Sigmoid colon (tissue), 7 donors: ENCODE data around the gene HIF3A. TPM values are rescaled to one million over a fixed set of nuclear protein-coding genes. Genes with fewer than 3 reads are reported as not detected.

ENCODE experiments used
- DNase-seq: peaks from one replicate; pipeline ENCODE4 v3.0.0-alpha.2; 2019
- H3K27ac ChIP-seq, 4 donors: fragments of 200-600 bp; sonication (generic); one replicate each; pipeline ENCODE4 v1.5.1; 2016 to 2019; ENCODE audit warnings: mild to moderate bottlenecking in 1 of 4
- H3K27me3 ChIP-seq, 3 donors: fragments of 200-600 bp; sonication (generic); one replicate each; pipeline ENCODE4 v1.5.1; 2019; ENCODE audit warnings: mild to moderate bottlenecking in 1 of 3
- H3K36me3 ChIP-seq, 4 donors: fragments of 200-600 bp; sonication (generic); one replicate each; pipeline ENCODE4 v1.5.1; 2016 to 2019
- H3K4me1 ChIP-seq, 4 donors: fragments of 200-600 bp; sonication (generic); one replicate each; pipeline ENCODE4 v1.5.1; 2017 to 2019
- H3K4me3 ChIP-seq, 4 donors: fragments of 200-600 bp; sonication (generic); one replicate each; pipeline ENCODE4 v1.5.1; 2017 to 2019; ENCODE audit warnings: mild to moderate bottlenecking in 2 of 4, moderate library complexity in 1 of 4
- H3K9me3 ChIP-seq, 4 donors: fragments of 200-600 bp in 3 of 4; sonication (generic) in 3 of 4; one replicate each; pipeline versions ENCODE4 v1.5.1 to v1.6.1; 2013 to 2019
- CTCF ChIP-seq, 4 experiments: fragments of 450-650 bp in 3 of 4; fragments of 200-600 bp in 1 of 4; IDR thresholded peaks; one replicate each; pipeline ENCODE4 v1.5.1; 2016 to 2019; ENCODE audit warnings: antibody characterized with exemption in 4 of 4, mild to moderate bottlenecking in 3 of 4, moderate library complexity in 2 of 4
- EP300 ChIP-seq, 4 donors: sonication (generic); formaldehyde crosslinking; IDR thresholded peaks; one replicate each; pipeline ENCODE4 v1.6.1; 2017; ENCODE audit warnings: antibody characterized with exemption in 4 of 4
- POLR2A ChIP-seq, 2 donors: fragments of 450-650 bp; IDR thresholded peaks; one replicate each; pipeline ENCODE4 v1.6.1; 2016; ENCODE audit warnings: antibody characterized with exemption in 2 of 2, mild to moderate bottlenecking in 2 of 2, moderate library complexity in 2 of 2
- POLR2AphosphoS5 ChIP-seq, 4 donors: sonication (generic); formaldehyde crosslinking; IDR thresholded peaks; one replicate each; pipeline ENCODE4 v1.6.1; 2017; ENCODE audit warnings: antibody characterized with exemption in 4 of 4
- WGBS, 2 donors: extraction: QIAGEN DNeasy Blood & Tissue Kit; methylation state at CpG; one replicate each; pipeline ENCODE4 v1.1.7; 2013; 5-methylcytosine and 5-hydroxymethylcytosine counted together
- intact Hi-C: fragments of 100-400 bp; cut with DNase I; formaldehyde crosslinking; loops from one replicate; pipeline ENCODE4 v1.15.1; 2023
- polyA plus RNA-seq, 3 donors: library from polyadenylated mRNA; stranded (reverse); fragments of 200-250 nt; gene quantifications; one replicate each; pipeline ENCODE4 v1.2.3, GENCODE V29; 2013
- total RNA-seq, 4 donors: library from RNA; depleted of rRNA; stranded (reverse); fragments of >200 nt; gene quantifications; one replicate each; pipeline ENCODE4 v1.1.0, GENCODE V29; 2016
- donor health status: healthy with polysubstance abuse.
- donor health status: Bipolar disorder and iron deficiency.
- donor health status: healthy.

The HIF3A gene
- total and polyA plus RNA-seq, 7 donors, result 1.8 to 310 (median 63.0) TPM

GRCh38 chr19:46386151-46386550 lies 89.3 kb downstream of the HIF3A start:
- Histone ChIP-seq H3K4me3 (no peak overlapping the region), H3K27me3 (no peaks in the 10 kb centered on the region), H3K4me1 (peaks cover 0 to 9% (median 0%) of the 10 kb centered on the region in 4 donors), H3K36me3 (peaks cover 41 to 92% (median 72%) of the 10 kb centered on the region in 4 donors), H3K27ac (no peak overlapping the region), H3K9me3 (no peaks in the 10 kb centered on the region)
- DNase-seq, result peak; percentile 45
- intact Hi-C loops, result no loop called here
- TF ChIP-seq CTCF (IDR thresholded peaks at IDR 0.05), result no peak
- TF ChIP-seq POLR2A (IDR thresholded peaks at IDR 0.05), result no peak
- no peak for TF ChIP-seq EP300 (IDR thresholded peaks at IDR 0.05)
- TF ChIP-seq POLR2AphosphoS5 (IDR thresholded peaks at IDR 0.05), result no peak
- WGBS, 2 donors, result 94% methylated on average over 10 of the region's 10 CpGs

GRCh38 chr19:46386996-46387712 lies 90.3 kb downstream of the HIF3A start:
- Histone ChIP-seq H3K27me3 (no peaks in the 10 kb centered on the region), H3K27ac (no peak overlapping the region), H3K4me1 (peaks cover 0 to 2% (median under 1%) of the 10 kb centered on the region in 4 donors), H3K36me3 (peaks cover 45 to 87% (median 76%) of the 10 kb centered on the region in 4 donors), H3K4me3 (no peak overlapping the region), H3K9me3 (no peaks in the 10 kb centered on the region)
- intact Hi-C loops, result no loop called here
- 95 to 96% methylated on average over 30 of the region's 30 CpGs for WGBS, 2 donors
- no peak for TF ChIP-seq POLR2A (IDR thresholded peaks at IDR 0.05)
- TF ChIP-seq CTCF (IDR thresholded peaks at IDR 0.05), result no peak
- no peak for TF ChIP-seq EP300 (IDR thresholded peaks at IDR 0.05)
- no peak for TF ChIP-seq POLR2AphosphoS5 (IDR thresholded peaks at IDR 0.05)
- peak; percentile 25 for DNase-seq

GRCh38 chr19:46387713-46388130 lies 90.9 kb downstream of the HIF3A start:
- no peak overlapping the region for H3K27ac ChIP-seq
- WGBS, 2 donors, result 96% methylated on average over 10 of the region's 10 CpGs
- peaks cover 45 to 81% (median 73%) of the 10 kb centered on the region in 4 donors for H3K36me3 ChIP-seq
- peak; percentile 50 for DNase-seq
- TF ChIP-seq POLR2AphosphoS5 (IDR thresholded peaks at IDR 0.05), result no peak
- TF ChIP-seq CTCF (IDR thresholded peaks at IDR 0.05), result no peak
- no peak for TF ChIP-seq EP300 (IDR thresholded peaks at IDR 0.05)
- no peak for TF ChIP-seq POLR2A (IDR thresholded peaks at IDR 0.05)
- H3K27me3 ChIP-seq, result no peaks in the 10 kb centered on the region
- H3K9me3 ChIP-seq, result no peaks in the 10 kb centered on the region
- intact Hi-C loops, result no loop called here
- H3K4me1 ChIP-seq, result peaks cover 0 to 6% (median 0%) of the 10 kb centered on the region in 4 donors
- no peak overlapping the region for H3K4me3 ChIP-seq

- H3K27me3 ChIP-seq, result no peaks in the 10 kb centered on the region
- TF ChIP-seq EP300 (IDR thresholded peaks at IDR 0.05) (no peak), CTCF (IDR thresholded peaks at IDR 0.05) (no peak), POLR2A (IDR thresholded peaks at IDR 0.05) (no peak), POLR2AphosphoS5 (IDR thresholded peaks at IDR 0.05) (no peak)
- H3K36me3 ChIP-seq, result peaks cover 45 to 75% (median 67%) of the 10 kb centered on the region in 4 donors
- H3K27ac ChIP-seq, result no peak overlapping the region
- intact Hi-C loops, result no loop called here
- H3K9me3 ChIP-seq, result no peaks in the 10 kb centered on the region
- H3K4me3 ChIP-seq, result no peak overlapping the region
- H3K4me1 ChIP-seq, result peaks cover 0 to 6% (median 0%) of the 10 kb centered on the region in 4 donors
- WGBS, 2 donors, result 93 to 94% methylated on average over 25 of the region's 25 CpGs
- DNase-seq, result peak; percentile 56
Observed at GRCh38 chr19:46388311-46389095, 91.7 kb downstream of the HIF3A start.
